ENCODE data around the gene CKMT1B.
"Not testable (repeated sequence)": the region's sequence is repeated elsewhere in the genome, so short reads cannot be mapped to it uniquely, and the experiment has no call there.

Gene CKMT1B

GRCh38 chr15:43593328-43594190 is at the start of gene CKMT1B:
CKMT1B (plus strand) TSS chr15:43594027; CDS start chr15:43594219, 192 bp downstream.
- DNase-seq = not testable (repeated sequence)

GRCh38 chr15:43544266-43544665 is 49.6 kb upstream of the CKMT1B start:
- TF ChIP-seq GATA1 (IDR thresholded peaks at IDR 0.05; ENCODE audit: low read depth, low read length) = no peak
- no peak for DNase-seq

- DNase-seq = no peak
- TF ChIP-seq POLR2A (IDR thresholded peaks at IDR 0.05; ENCODE audit: low read length) (no peak), GATA1 (IDR thresholded peaks at IDR 0.05; ENCODE audit: low read depth, low read length) (no peak)
Measured at GRCh38 chr15:43545426-43545825, 48.4 kb upstream of the CKMT1B start.

DNA sequence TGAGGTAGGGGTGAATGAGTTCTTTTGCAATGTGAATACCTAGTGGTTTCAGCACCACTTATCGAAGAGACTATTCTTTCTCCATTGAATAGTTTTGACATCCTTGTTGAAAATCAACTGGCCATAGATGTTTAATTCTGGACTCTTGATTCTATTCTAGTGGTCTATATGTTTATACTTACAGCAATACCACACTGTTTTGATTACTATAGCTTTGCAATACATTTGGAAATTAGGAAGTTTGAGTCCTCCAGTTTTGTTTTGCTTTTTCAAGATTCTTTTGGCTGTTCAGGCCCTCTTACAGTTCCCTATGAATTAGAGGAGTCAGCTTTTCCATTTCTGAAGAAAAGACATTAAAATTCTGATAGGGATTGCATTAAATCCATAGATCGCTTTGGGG is 46.3 kb upstream of the CKMT1B start:
- DNase-seq = no peak
- TF ChIP-seq POLR2A (IDR thresholded peaks at IDR 0.05; ENCODE audit: low read length) (no peak), GATA1 (IDR thresholded peaks at IDR 0.05; ENCODE audit: low read depth, low read length) (no peak)

DNA sequence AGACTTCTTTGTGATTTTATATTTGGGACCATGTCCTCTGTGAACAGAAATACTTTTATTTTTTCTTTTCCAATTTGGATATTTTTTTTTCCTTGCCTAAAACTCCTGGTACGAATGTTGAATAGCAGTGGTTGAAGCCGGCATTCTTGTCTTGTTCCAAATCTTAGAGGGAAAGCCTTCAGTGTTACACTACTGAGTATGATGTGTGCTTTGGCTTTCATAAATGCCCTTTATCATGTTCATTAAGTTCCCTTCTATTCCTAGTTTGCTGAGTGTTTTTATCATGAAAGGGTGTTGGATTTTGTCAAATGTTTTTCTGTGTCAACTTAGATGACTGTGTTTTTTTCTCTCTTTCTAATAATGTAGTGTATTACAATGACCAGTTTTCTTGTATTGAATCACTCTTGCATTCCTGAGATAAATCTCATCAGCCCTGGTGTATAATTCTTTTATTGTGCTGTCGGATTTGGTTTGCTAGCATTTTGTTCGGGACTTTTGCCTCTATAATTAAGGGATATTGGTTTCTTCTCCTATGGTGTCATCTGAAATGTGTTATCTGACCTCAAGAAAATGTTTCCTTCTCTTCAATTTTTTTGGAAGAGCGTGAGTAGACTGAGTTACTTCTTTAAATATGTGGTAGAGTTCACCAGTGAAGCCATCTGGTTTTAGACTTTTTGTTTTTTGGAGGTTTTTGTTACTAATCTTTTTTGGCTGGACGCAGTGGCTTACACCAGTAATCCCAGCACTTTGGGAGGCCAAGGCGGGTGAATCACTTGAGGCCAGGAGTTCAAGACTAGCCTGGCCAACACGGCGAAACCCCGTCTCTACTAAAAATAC is 43.1 kb upstream of the CKMT1B start:
- DNase-seq = no peak
- TF ChIP-seq GATA1 (IDR thresholded peaks at IDR 0.05; ENCODE audit: low read depth, low read length) = no peak
- no peak for TF ChIP-seq POLR2A (IDR thresholded peaks at IDR 0.05; ENCODE audit: low read length)

- TF ChIP-seq POLR2A (IDR thresholded peaks at IDR 0.05; ENCODE audit: low read length) (no peak), GATA1 (IDR thresholded peaks at IDR 0.05; ENCODE audit: low read depth, low read length) (no peak)
Measured at GRCh38 chr15:43552256-43552655, 41.6 kb upstream of the CKMT1B start.

DNA sequence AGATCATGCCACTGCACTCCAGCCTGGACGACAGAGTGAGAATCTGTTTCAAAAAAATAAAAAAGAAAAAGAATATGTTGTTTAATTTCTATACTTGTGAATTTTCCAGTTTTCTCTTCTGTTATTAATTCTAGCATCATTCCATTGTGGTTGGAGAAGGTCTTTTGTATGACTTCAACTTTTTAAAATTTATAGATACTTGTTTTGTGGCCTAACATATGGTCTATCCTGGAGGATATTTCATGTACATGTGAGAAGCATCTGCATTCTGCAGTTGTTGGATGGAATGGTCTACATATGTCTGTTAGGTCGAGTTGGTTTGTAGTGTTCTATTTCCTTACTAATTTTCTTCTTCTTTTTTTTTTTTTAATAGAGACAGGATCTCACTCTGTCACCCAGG is 40.8 kb upstream of the CKMT1B start:
- DNase-seq = no peak
- TF ChIP-seq POLR2A (IDR thresholded peaks at IDR 0.05; ENCODE audit: low read length) (no peak), GATA1 (IDR thresholded peaks at IDR 0.05; ENCODE audit: low read depth, low read length) (no peak)

More at GRCh38 chr15:43552256-43552655, 41.6 kb upstream of the CKMT1B start:
- DNase-seq = no peak

DNA sequence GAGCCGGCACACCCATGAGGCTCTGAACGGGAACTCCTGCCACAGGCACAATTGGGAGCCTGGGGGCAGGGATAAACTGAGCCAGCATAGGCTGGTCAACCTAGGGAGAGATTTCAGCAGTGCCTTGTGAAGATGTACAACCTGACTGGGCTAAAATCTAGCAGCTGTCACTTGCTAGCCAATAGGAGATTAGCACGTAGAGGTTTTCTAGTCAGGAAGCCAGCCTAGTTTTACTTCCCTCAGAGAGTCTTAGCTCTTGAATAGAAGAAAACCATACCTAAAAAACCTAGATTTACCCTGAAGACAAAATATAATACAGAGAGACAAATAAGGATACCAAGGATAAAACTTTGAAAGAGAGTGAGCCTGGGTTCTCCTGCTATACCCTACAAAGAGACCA is 31.1 kb upstream of the CKMT1B start:
- DNase-seq = not testable (repeated sequence)

- DNase-seq = not testable (repeated sequence)
Measured at GRCh38 chr15:43563793-43564192, 30.0 kb upstream of the CKMT1B start.

- not testable (repeated sequence) for DNase-seq
Measured at GRCh38 chr15:43566615-43567014, 27.2 kb upstream of the CKMT1B start.

DNA sequence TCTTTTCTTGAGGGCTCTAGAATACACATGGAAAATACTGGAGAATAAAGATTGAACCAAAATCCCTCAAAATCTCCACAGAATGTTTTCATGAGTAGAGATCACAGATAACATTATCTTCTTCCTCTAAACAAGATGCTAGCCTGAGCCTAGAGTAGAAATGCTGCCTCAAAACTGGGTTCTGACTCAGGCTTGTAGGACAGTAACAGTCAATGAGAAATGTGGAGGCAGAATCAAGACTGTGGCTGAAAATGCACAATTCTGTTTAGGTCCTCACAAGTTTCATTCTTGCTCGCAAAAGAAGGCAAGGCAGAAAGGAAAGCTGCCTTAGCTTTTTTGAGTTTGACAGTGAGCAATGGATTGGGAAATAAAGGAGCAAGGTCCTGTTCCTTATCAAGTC is 19.2 kb upstream of the CKMT1B start:
- DNase-seq = not testable (repeated sequence)

DNA sequence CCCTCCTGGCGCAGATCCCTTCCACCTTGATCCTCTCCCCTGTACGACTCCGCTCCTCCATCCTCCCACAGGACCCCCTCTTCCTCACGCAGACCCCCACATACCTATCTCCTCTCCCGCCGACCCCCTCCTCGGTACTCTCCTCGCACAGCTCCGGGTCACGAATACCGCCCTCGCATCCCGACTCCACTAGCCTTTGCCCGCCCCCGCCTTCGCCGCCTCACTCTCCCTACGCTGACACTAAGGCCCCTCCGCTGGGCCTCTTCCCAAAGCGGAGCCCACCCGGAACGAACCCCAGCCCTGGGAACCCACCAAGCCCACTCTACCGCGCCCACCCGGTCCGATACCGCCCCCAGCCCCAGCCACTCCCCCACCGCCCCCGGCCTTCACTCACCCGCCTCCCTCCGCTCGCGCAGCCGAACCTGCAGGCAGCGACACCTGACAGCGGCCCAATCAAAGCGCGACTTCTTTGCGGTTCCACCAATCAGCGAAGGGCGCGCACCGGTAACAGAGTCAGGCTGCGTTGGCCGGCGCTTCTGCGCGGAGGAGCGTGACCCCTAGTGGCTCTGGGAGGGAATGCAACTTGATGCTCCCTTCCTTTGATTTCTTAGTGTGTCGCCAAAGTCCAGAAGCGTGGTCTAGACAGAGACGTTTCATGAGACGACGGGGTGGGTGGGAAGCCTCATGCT is 3.9 kb upstream of the CKMT1B start, which contains the start of gene PPIP5K1:
PPIP5K1 (minus strand) TSS at position 431 of the 689 bp plus-strand sequence. CDS start 5,704 bp downstream, outside the sequence.
- not testable (repeated sequence) for DNase-seq

GRCh38 chr15:43592841-43593240 is 986 bp upstream of the CKMT1B start:
- DNase-seq = not testable (repeated sequence)

DNA sequence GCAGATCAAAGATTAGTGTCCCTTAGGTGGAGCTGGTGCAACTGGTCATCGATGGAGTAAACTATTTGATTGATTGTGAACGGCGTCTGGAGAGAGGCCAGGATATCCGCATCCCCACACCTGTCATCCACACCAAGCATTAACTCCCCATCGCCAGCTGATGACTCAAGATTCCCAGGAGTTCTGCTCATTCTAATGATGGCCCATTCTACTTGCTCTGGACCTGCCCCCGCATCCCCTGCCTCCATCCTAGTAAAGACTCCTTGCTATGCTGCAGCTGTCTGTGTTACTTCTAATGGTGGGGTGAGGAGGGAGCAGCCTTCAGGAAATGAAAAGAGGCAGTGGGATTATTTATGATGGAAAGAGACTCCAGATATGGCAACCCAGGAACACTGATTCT is 5.3 kb downstream of the CKMT1B start:
- DNase-seq = not testable (repeated sequence)

GRCh38 chr15:43600200-43600599 is 6.4 kb downstream of the CKMT1B start:
- not testable (repeated sequence) for DNase-seq

- not testable (repeated sequence) for DNase-seq
Measured at GRCh38 chr15:43602233-43602632, 8.4 kb downstream of the CKMT1B start.

GRCh38 chr15:43617750-43618149 is 23.9 kb downstream of the CKMT1B start:
- not testable (repeated sequence) for DNase-seq

- DNase-seq = not testable (repeated sequence)
Measured at GRCh38 chr15:43618700-43619099, 24.9 kb downstream of the CKMT1B start, which contains the start of gene STRC. STRC (minus strand) TSS chr15:43618800; CDS start chr15:43618722, 78 bp downstream.

DNA sequence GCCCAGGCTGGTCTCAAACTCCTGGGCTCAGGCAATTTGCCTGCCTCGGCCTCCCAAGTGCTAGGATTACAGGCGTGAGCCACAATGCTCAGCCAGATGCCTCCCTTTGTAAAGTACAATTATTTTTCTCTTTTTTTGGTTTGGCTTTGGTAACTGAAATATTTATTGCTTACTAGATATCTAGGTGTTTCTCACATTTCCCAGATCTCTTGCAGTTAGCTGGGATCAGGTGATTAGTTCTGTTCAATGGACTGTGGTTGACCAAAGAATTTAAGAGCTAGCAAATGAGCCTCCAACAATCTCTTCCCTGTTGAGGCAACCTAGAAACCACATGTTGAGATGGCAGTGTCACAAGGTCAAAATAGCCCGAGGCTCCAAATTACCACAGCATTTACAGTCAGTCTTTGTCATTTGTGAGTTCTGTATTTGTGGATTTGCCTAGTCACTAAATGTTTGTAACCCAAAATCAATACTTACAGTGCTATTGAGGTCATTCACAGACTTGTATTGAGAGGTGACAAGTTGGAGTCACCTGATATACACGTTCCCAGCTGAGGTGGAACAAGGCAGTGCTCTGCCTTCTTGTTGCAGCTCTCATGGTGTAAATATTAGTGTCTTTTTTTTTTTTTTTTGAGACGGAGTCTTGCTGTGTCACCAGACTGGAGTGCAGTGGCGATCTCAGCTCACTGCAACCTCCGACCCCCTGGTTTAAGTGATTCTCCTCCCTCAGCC is 28.4 kb downstream of the CKMT1B start:
- DNase-seq = not testable (repeated sequence)

Data from erythroblast (primary cell).